Muscle layer of duodenum (tissue), 2 donors: ENCODE data around the gene INPP4A.

Experiments
- H3K27ac ChIP-seq: one replicate; pipeline ENCODE4 v1.7.0; 2013; ENCODE audit warnings: mild to moderate bottlenecking, low read length
- H3K27me3 ChIP-seq: one replicate; pipeline ENCODE4 v1.7.0; 2013; ENCODE audit warnings: low read depth, mild to moderate bottlenecking, control low read depth, low read length
- H3K36me3 ChIP-seq, 2 donors: one replicate each; pipeline ENCODE4 v1.7.0; 2013; ENCODE audit warnings: low read length in 2 of 2, control low read depth in 1 of 2, mild to moderate bottlenecking in 1 of 2; ENCODE audit not compliant: insufficient read depth in 2 of 2, control insufficient read depth in 1 of 2
- H3K4me1 ChIP-seq, 2 donors: one replicate each; pipeline ENCODE4 v1.7.0; 2013; ENCODE audit warnings: low read length in 2 of 2, mild to moderate bottlenecking in 2 of 2, control low read depth in 1 of 2, moderate library complexity in 1 of 2; ENCODE audit not compliant: insufficient read depth in 2 of 2, control insufficient read depth in 1 of 2
- H3K4me3 ChIP-seq, 2 donors: one replicate each; pipeline ENCODE4 v1.7.0; 2013; ENCODE audit warnings: low read length in 2 of 2, low read depth in 1 of 2, mild to moderate bottlenecking in 1 of 2
- H3K9me3 ChIP-seq, 2 donors: one replicate each; pipeline ENCODE4 v1.7.0; 2013; ENCODE audit warnings: low read length in 2 of 2, control low read depth in 1 of 2, mild to moderate bottlenecking in 1 of 2; ENCODE audit not compliant: control insufficient read depth in 1 of 2
- donor health status: healthy.

Gene INPP4A

DNA sequence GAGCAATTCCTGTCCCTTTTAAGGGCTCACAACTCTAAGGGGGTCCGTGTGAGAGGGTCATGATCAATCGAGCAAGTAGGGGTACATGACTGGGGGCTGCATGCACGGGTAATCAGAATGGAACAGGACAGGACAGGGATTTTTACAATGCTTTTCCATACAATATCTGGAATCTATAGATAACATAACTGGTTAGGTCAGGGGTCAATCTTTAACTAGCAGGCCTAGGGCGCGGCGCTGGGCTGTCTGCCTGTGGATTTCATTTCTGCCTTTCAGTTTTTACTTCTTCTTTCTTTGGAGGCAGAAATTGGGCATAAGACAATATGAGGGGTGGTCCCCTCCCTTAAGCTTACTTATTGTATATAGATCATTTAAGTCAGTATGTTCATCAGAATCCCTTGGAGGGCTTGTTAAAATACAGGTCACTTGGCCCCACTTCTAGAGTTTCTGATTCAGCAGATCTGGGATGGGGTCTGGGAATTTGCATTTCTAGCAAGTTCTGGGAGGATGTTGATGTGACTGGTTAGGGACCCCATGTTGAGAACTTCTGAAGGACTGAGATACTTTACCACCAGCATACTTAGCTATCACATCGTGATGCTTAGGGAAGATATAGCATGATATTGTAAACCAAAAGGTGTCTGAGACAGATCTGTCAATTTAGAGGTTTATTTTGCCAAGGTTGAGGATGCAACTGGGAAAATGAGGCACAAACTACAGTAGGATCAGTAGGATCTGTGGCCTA lies 2.8 kb upstream of the INPP4A start:
- H3K27me3 ChIP-seq = no peaks in the 10 kb centered on the region
- H3K4me1 ChIP-seq = peaks cover 15 to 16% of the 10 kb centered on the region in 2 donors
- H3K27ac ChIP-seq = no peak overlapping the region
- H3K4me3 ChIP-seq = no peak overlapping the region
- H3K36me3 ChIP-seq = no peaks in the 10 kb centered on the region
- no peaks in the 10 kb centered on the region for H3K9me3 ChIP-seq

- Histone ChIP-seq H3K4me1 (peaks cover 17 to 18% of the 10 kb centered on the region in 2 donors), H3K36me3 (no peaks in the 10 kb centered on the region), H3K9me3 (no peaks in the 10 kb centered on the region), H3K27me3 (no peaks in the 10 kb centered on the region), H3K27ac (no peak overlapping the region), H3K4me3 (no peak overlapping the region)
Measured at GRCh38 chr2:98442488-98442887, 2.2 kb upstream of the INPP4A start.

- Histone ChIP-seq H3K9me3 (no peaks in the 10 kb centered on the region), H3K4me3 (peak overlapping the region; percentile 72 to 90), H3K27me3 (no peaks in the 10 kb centered on the region), H3K36me3 (no peaks in the 10 kb centered on the region), H3K4me1 (peaks cover 18 to 22% of the 10 kb centered on the region in 2 donors), H3K27ac (peak overlapping the region; percentile 67)
Measured at GRCh38 chr2:98445177-98445682, 572 bp downstream of the INPP4A start.

GRCh38 chr2:98445683-98446581 lies 1.3 kb downstream of the INPP4A start:
- H3K27ac ChIP-seq = peak overlapping the region; percentile 67
- peak overlapping the region; percentile 72 to 90 for H3K4me3 ChIP-seq

GRCh38 chr2:98446850-98447249 lies 2.2 kb downstream of the INPP4A start:
- Histone ChIP-seq H3K36me3 (no peaks in the 10 kb centered on the region), H3K27ac (peak overlapping the region; percentile 67), H3K27me3 (no peaks in the 10 kb centered on the region), H3K4me1 (peaks cover 18 to 37% of the 10 kb centered on the region in 2 donors), H3K4me3 (peak overlapping the region; percentile 72 to 90), H3K9me3 (no peaks in the 10 kb centered on the region)

More at GRCh38 chr2:98445683-98446581, 1.3 kb downstream of the INPP4A start:
- Histone ChIP-seq H3K36me3 (no peaks in the 10 kb centered on the region), H3K27me3 (no peaks in the 10 kb centered on the region), H3K4me1 (peaks cover 18 to 28% of the 10 kb centered on the region in 2 donors), H3K9me3 (no peaks in the 10 kb centered on the region)

GRCh38 chr2:98448441-98449145 lies 3.9 kb downstream of the INPP4A start:
- Histone ChIP-seq H3K36me3 (no peaks in the 10 kb centered on the region), H3K27ac (no peak overlapping the region), H3K4me1 (peaks cover 18 to 51% of the 10 kb centered on the region in 2 donors), H3K9me3 (no peaks in the 10 kb centered on the region), H3K4me3 (no peak overlapping the region), H3K27me3 (no peaks in the 10 kb centered on the region)

GRCh38 chr2:98452396-98453027 lies 7.9 kb downstream of the INPP4A start:
- Histone ChIP-seq H3K27me3 (no peaks in the 10 kb centered on the region), H3K4me1 (peaks cover 19 to 65% of the 10 kb centered on the region in 2 donors), H3K4me3 (no peak overlapping the region), H3K9me3 (no peaks in the 10 kb centered on the region), H3K27ac (no peak overlapping the region), H3K36me3 (no peaks in the 10 kb centered on the region)

GRCh38 chr2:98453083-98453482 lies 8.4 kb downstream of the INPP4A start:
- Histone ChIP-seq H3K27me3 (no peaks in the 10 kb centered on the region), H3K4me3 (no peak overlapping the region), H3K9me3 (no peaks in the 10 kb centered on the region), H3K36me3 (no peaks in the 10 kb centered on the region), H3K4me1 (peaks cover 19 to 68% of the 10 kb centered on the region in 2 donors), H3K27ac (no peak overlapping the region)

GRCh38 chr2:98453531-98453930 lies 8.9 kb downstream of the INPP4A start:
- no peaks in the 10 kb centered on the region for H3K36me3 ChIP-seq
- no peaks in the 10 kb centered on the region for H3K9me3 ChIP-seq
- no peak overlapping the region for H3K4me3 ChIP-seq
- no peak overlapping the region for H3K27ac ChIP-seq
- no peaks in the 10 kb centered on the region for H3K27me3 ChIP-seq
- H3K4me1 ChIP-seq = peaks cover 19 to 71% of the 10 kb centered on the region in 2 donors

DNA sequence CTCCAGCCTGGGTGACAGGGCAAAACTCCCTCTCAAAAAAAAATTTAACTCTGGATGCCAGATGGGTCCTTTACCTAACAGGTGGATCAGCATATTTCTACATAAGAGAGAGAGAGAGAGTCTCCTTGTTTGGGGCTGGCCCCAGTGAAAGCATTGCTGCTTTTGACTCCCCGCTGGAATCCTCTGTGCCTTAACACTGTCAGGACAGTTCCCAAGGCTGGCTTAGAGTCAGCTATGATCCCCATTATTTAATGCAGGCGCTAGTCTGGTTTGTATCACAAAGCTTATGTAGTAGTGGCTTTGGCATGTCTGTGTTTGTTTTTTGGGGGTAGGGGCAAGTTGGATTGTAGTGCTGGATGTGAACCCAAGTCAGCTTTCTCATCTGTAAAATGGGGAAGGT lies 9.4 kb downstream of the INPP4A start:
- Histone ChIP-seq H3K4me3 (no peak overlapping the region), H3K27me3 (no peaks in the 10 kb centered on the region), H3K9me3 (no peaks in the 10 kb centered on the region), H3K36me3 (no peaks in the 10 kb centered on the region), H3K4me1 (peaks cover 19 to 74% of the 10 kb centered on the region in 2 donors), H3K27ac (peak overlapping the region; percentile 93)
